MM.1S (cell line): ENCODE measurements around the gene KDM4E.

ENCODE experiments used
- DNase-seq: peaks from one replicate; pipeline ENCODE4 v3.0.0-alpha.2; 2015
- H2AFZ ChIP-seq: fragments of 300-600 bp; sonication (generic); 2 replicates; pipeline ENCODE4 v1.6.0; 2016; ENCODE audit warnings: antibody characterized with exemption, low read length
- H3F3A ChIP-seq: fragments of 300-600 bp; sonication (generic); 2 replicates; pipeline ENCODE4 v1.6.1; 2016; ENCODE audit warnings: mild to moderate bottlenecking, antibody characterized with exemption, low read length, moderate library complexity, mixed read lengths; ENCODE audit not compliant: insufficient read depth
- H3K27ac ChIP-seq: fragments of 300-600 bp; sonication (generic); 2 replicates; pipeline ENCODE4 v1.5.1; 2016; ENCODE audit warnings: mild to moderate bottlenecking, low read length
- H3K27me3 ChIP-seq: fragments of 300-600 bp; sonication (generic); replicated peaks from 2 replicates; pipeline ENCODE4 v1.6.0; 2016; ENCODE audit warnings: low read length; ENCODE audit not compliant: insufficient read depth
- H3K36me3 ChIP-seq: fragments of 300-600 bp; sonication (generic); replicated peaks from 2 replicates; pipeline ENCODE4 v1.6.1; 2016; ENCODE audit warnings: mild to moderate bottlenecking, low read length, mixed read lengths; ENCODE audit not compliant: insufficient read depth
- H3K4me1 ChIP-seq: fragments of 300-600 bp; sonication (generic); 2 replicates; pipeline ENCODE4 v1.6.1; 2016; ENCODE audit warnings: low read length, mixed read lengths
- H3K4me2 ChIP-seq: fragments of 300-600 bp; sonication (generic); 2 replicates; pipeline ENCODE4 v1.6.0; 2016; ENCODE audit warnings: low read depth, low read length
- H3K4me3 ChIP-seq: fragments of 300-600 bp; sonication (generic); 2 replicates; pipeline ENCODE4 v1.5.1; 2016; ENCODE audit warnings: low read length, mixed read lengths
- H3K79me2 ChIP-seq: fragments of 300-600 bp; sonication (generic); 2 replicates; pipeline ENCODE4 v1.6.1; 2016; ENCODE audit warnings: mixed run types, low read length, mixed read lengths
- H3K9ac ChIP-seq: fragments of 300-600 bp; sonication (generic); 2 replicates; pipeline ENCODE4 v1.6.1; 2016; ENCODE audit warnings: low read length, mixed read lengths
- H3K9me2 ChIP-seq: fragments of 300-600 bp; sonication (generic); replicated peaks from 2 replicates; pipeline ENCODE4 v1.6.1; 2016; ENCODE audit warnings: mild to moderate bottlenecking, low read length, mixed read lengths; ENCODE audit not compliant: insufficient read depth
- H3K9me3 ChIP-seq: fragments of 300-600 bp; sonication (generic); replicated peaks from 2 replicates; pipeline ENCODE4 v1.6.1; 2016; ENCODE audit warnings: mild to moderate bottlenecking, low read length, mixed read lengths; ENCODE audit not compliant: insufficient read depth
- H4K20me1 ChIP-seq: fragments of 300-600 bp; sonication (generic); 2 replicates; pipeline ENCODE4 v1.6.1; 2016; ENCODE audit warnings: mild to moderate bottlenecking, low read length, moderate library complexity, mixed read lengths; ENCODE audit not compliant: insufficient read depth
- CTCF ChIP-seq: fragments of 300-600 bp; sonication (generic); IDR thresholded peaks from 2 replicates; pipeline ENCODE4 v1.5.1; 2016; ENCODE audit warnings: antibody characterized with exemption, low read length, mixed read lengths
- EZH2 ChIP-seq: fragments of 300-600 bp; sonication (generic); optimal IDR thresholded peaks from 2 replicates; pipeline ENCODE3; 2017; ENCODE audit warnings: low read depth, mild to moderate bottlenecking, antibody characterized with exemption, low read length, mixed read lengths
- EZH2phosphoT487 ChIP-seq: fragments of 300-600 bp; sonication (generic); IDR thresholded peaks from 2 replicates; pipeline ENCODE4 v1.6.1; 2018; ENCODE audit warnings: antibody characterized with exemption, low read length

The KDM4E gene

GRCh38 chr11:95059046-95059445 lies 34.0 kb downstream of the KDM4E start:
- TF ChIP-seq EZH2 (no peak), EZH2phosphoT487 (no peak), CTCF (no peak)
- Histone ChIP-seq H3K4me3 (no peak overlapping the region), H3K27me3 (no peaks in the 10 kb centered on the region), H3K9ac (no peak overlapping the region), H3K4me1 (no peaks in the 10 kb centered on the region), H3K9me3 (no peaks in the 10 kb centered on the region), H3K27ac (no peak overlapping the region), H3K9me2 (no peaks in the 10 kb centered on the region), H4K20me1 (no peaks in the 10 kb centered on the region), H3F3A (no peaks in the 10 kb centered on the region), H3K36me3 (no peaks in the 10 kb centered on the region), H3K4me2 (no peak overlapping the region), H2AFZ (no peak overlapping the region), H3K79me2 (no peaks in the 10 kb centered on the region)
- DNase-seq, result no peak

GRCh38 chr11:95065336-95065735 lies 40.3 kb downstream of the KDM4E start:
- TF ChIP-seq CTCF, result no peak
- TF ChIP-seq EZH2, result no peak
- TF ChIP-seq EZH2phosphoT487, result no peak
- H3K4me2 ChIP-seq, result no peak overlapping the region
- H3K4me3 ChIP-seq, result no peak overlapping the region
- H3K79me2 ChIP-seq, result peaks cover 29% of the 10 kb centered on the region
- H3K9me2 ChIP-seq, result no peaks in the 10 kb centered on the region
- H3F3A ChIP-seq, result peaks cover 28% of the 10 kb centered on the region
- no peak overlapping the region for H3K27ac ChIP-seq
- no peak overlapping the region for H3K9ac ChIP-seq
- no peak for DNase-seq
- H3K4me1 ChIP-seq, result no peaks in the 10 kb centered on the region
- no peak overlapping the region for H2AFZ ChIP-seq
- H4K20me1 ChIP-seq, result no peaks in the 10 kb centered on the region
- H3K9me3 ChIP-seq, result no peaks in the 10 kb centered on the region
- H3K36me3 ChIP-seq, result no peaks in the 10 kb centered on the region
- H3K27me3 ChIP-seq, result no peaks in the 10 kb centered on the region

DNA sequence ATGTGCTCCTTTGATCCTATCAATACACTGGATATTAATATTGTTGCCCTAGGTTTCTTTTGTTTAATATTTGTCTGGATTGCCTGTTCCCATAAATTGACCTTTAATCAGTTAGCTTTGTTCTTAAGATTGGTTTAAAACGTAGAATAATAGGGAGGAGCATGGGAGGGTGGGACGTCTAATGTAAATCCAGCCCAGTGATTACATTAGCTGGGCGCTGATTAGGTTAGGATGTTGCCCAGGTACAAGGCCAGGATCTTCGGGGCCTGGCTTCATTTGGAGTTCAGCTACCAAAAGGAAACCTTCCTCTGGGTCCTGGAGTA lies 41.6 kb downstream of the KDM4E start, which contains the start of gene SRSF8:
SRSF8 (plus strand) TSS at position 204 of the 323 bp plus-strand sequence. CDS start 308 bp downstream, outside the sequence.
- peak within 1 kb of the TSS; percentile 100 for H3K4me3 ChIP-seq
- TF ChIP-seq EZH2phosphoT487 (no peak), EZH2 (no peak), CTCF (no peak)
- H3K9me2 ChIP-seq, result no peaks in the 10 kb centered on the region
- DNase-seq, result peak; percentile 67
- H3K36me3 ChIP-seq, result no peaks in the 10 kb centered on the region; the same call in 1 of the 2 replicates
- H3K9me3 ChIP-seq, result no peaks in the 10 kb centered on the region
- H2AFZ ChIP-seq, result peak within 1 kb of the TSS; percentile 85
- peak within 1 kb of the TSS; percentile 86 for H3K4me2 ChIP-seq
- peak within 1 kb of the TSS; percentile 89 for H3K27ac ChIP-seq
- peaks cover 28% of the 10 kb centered on the region for H3F3A ChIP-seq
- peaks cover 40% of the 10 kb centered on the region for H3K79me2 ChIP-seq
- no peaks in the 10 kb centered on the region for H3K4me1 ChIP-seq
- no peaks in the 10 kb centered on the region for H4K20me1 ChIP-seq
- peak within 1 kb of the TSS; percentile 98 for H3K9ac ChIP-seq
- no peaks in the 10 kb centered on the region for H3K27me3 ChIP-seq
